GM18526 (cell line): ENCODE results near the gene PDE4A.

Source experiments
- POLR2A ChIP-seq: IDR thresholded peaks from 3 replicates; pipeline ENCODE4 v1.6.1; 2011; ENCODE audit not compliant: insufficient read length; ENCODE audit errors: extremely low read depth

PDE4A gene

GRCh38 chr19:10420444-10421239, at the start of gene PDE4A:
TSS of gene PDE4A (plus strand) at chr19:10420538. CDS start at chr19:10420765, 227 bp downstream.
- no peak for TF ChIP-seq POLR2A

- TF ChIP-seq POLR2A: no peak
Measured at GRCh38 chr19:10372690-10373089, 47.6 kb upstream of the PDE4A start.

GRCh38 chr19:10374931-10375330, 45.4 kb upstream of the PDE4A start:
- TF ChIP-seq POLR2A: no peak

GRCh38 chr19:10378124-10378523, 42.2 kb upstream of the PDE4A start:
- TF ChIP-seq POLR2A: no peak

GRCh38 chr19:10379880-10380312, 40.4 kb upstream of the PDE4A start:
- TF ChIP-seq POLR2A: no peak

GRCh38 chr19:10380313-10381102, 39.8 kb upstream of the PDE4A start, which contains the start of gene TYK2:
TSS of gene TYK2 (minus strand) at chr19:10380572. CDS start at chr19:10378406, 2,166 bp downstream.
- peak; percentile 73 for TF ChIP-seq POLR2A

- TF ChIP-seq POLR2A: no peak
Measured at GRCh38 chr19:10384580-10384979, 35.8 kb upstream of the PDE4A start.

- no peak for TF ChIP-seq POLR2A
Measured at GRCh38 chr19:10388957-10389356, 31.4 kb upstream of the PDE4A start.

GRCh38 chr19:10389863-10390262, 30.5 kb upstream of the PDE4A start:
- TF ChIP-seq POLR2A: no peak

GRCh38 chr19:10390652-10391286, 29.6 kb upstream of the PDE4A start:
- TF ChIP-seq POLR2A: no peak

- no peak for TF ChIP-seq POLR2A
Measured at GRCh38 chr19:10392120-10392519, 28.2 kb upstream of the PDE4A start.

- TF ChIP-seq POLR2A: no peak
Measured at GRCh38 chr19:10393137-10393536, 27.2 kb upstream of the PDE4A start.

- no peak for TF ChIP-seq POLR2A
Measured at GRCh38 chr19:10395003-10395402, 25.3 kb upstream of the PDE4A start.

- no peak for TF ChIP-seq POLR2A
Measured at GRCh38 chr19:10395436-10395835, 24.9 kb upstream of the PDE4A start.

GRCh38 chr19:10395917-10396316, 24.4 kb upstream of the PDE4A start:
- no peak for TF ChIP-seq POLR2A

- TF ChIP-seq POLR2A: no peak
Measured at GRCh38 chr19:10398819-10399218, 21.5 kb upstream of the PDE4A start.
